SK-N-SH treated with all-trans-retinoic acid at 6 μM for 48 hours (cell line): ENCODE data around the gene SESN3.

Experiments
- ATAC-seq: fragments of 200-7000 bp; cut with Tn5 transposase; 3 replicates; pipeline ENCODE4 v1.9.1; 2020; ENCODE audit warnings: mild to moderate bottlenecking, moderate library complexity
- ARNTL ChIP-seq: fragments of 450-650 bp; formaldehyde crosslinking; IDR thresholded peaks from 2 replicates; pipeline ENCODE4 v1.5.0; 2020; ENCODE audit warnings: low read depth, mild to moderate bottlenecking, moderate library complexity, borderline replicate concordance
- BACH2 ChIP-seq: fragments of 250-450 bp; sonication (Bioruptor Pico); IDR thresholded peaks from 2 replicates; pipeline ENCODE4 v1.9.0; 2021; ENCODE audit warnings: mild to moderate bottlenecking, borderline replicate concordance
- CREB5 ChIP-seq: fragments of 250-450 bp; sonication (Bioruptor Pico); IDR thresholded peaks from 2 replicates; pipeline ENCODE4 v1.5.1; 2020; ENCODE audit warnings: low read depth, mild to moderate bottlenecking, moderate library complexity
- CSDC2 ChIP-seq: fragments of 250-450 bp; sonication (Bioruptor Pico); IDR thresholded peaks from 2 replicates; pipeline ENCODE4 v1.5.0; 2020; ENCODE audit warnings: mild to moderate bottlenecking, moderate library complexity
- CSRNP3 ChIP-seq: fragments of 250-450 bp; sonication (Bioruptor Pico); IDR thresholded peaks from 2 replicates; pipeline ENCODE4 v1.5.1; 2021; ENCODE audit warnings: mild to moderate bottlenecking, moderate library complexity
- ESRRG ChIP-seq: fragments of 250-450 bp; sonication (Bioruptor Pico); IDR thresholded peaks from 2 replicates; pipeline ENCODE4 v1.6.1; 2021; ENCODE audit warnings: mild to moderate bottlenecking
- GLIS3 ChIP-seq: fragments of 250-450 bp; sonication (Bioruptor Pico); IDR thresholded peaks from 2 replicates; pipeline ENCODE4 v1.5.0; 2020; ENCODE audit warnings: mild to moderate bottlenecking, moderate library complexity
- ISL1 ChIP-seq: fragments of 250-450 bp; sonication (Bioruptor Pico); IDR thresholded peaks from 2 replicates; pipeline ENCODE4 v2.1.2; 2022; ENCODE audit warnings: mild to moderate bottlenecking, moderate library complexity
- OSR1 ChIP-seq: fragments of 250-450 bp; sonication (Bioruptor Pico); IDR thresholded peaks from 2 replicates; pipeline ENCODE4 v1.8.0; 2022; ENCODE audit warnings: moderate library complexity, mild to moderate bottlenecking, inconsistent platforms
- PATZ1 ChIP-seq: fragments of 250-450 bp; sonication (Bioruptor Pico); IDR thresholded peaks from 2 replicates; pipeline ENCODE4 v1.8.0; 2020; ENCODE audit warnings: mild to moderate bottlenecking, moderate library complexity, borderline replicate concordance
- POU6F1 ChIP-seq: fragments of 250-450 bp; sonication (Bioruptor Pico); IDR thresholded peaks from 2 replicates; pipeline ENCODE4 v1.8.0; 2021; ENCODE audit warnings: low read depth, mild to moderate bottlenecking, moderate library complexity, borderline replicate concordance
- RARB ChIP-seq: fragments of 250-450 bp; sonication (Bioruptor Pico); IDR thresholded peaks from 2 replicates; pipeline ENCODE4 v1.8.0; 2021; ENCODE audit warnings: mild to moderate bottlenecking, moderate library complexity
- SNAI2 ChIP-seq: fragments of 250-450 bp; sonication (Bioruptor Pico); IDR thresholded peaks from 2 replicates; pipeline ENCODE4 v1.5.0; 2020; ENCODE audit warnings: mild to moderate bottlenecking, moderate library complexity
- TCF4 ChIP-seq: fragments of 250-450 bp; sonication (Bioruptor Pico); IDR thresholded peaks from 2 replicates; pipeline ENCODE4 v1.8.0; 2021; ENCODE audit warnings: mild to moderate bottlenecking, moderate library complexity, borderline replicate concordance
- TOX ChIP-seq: fragments of 250-450 bp; sonication (Bioruptor Pico); IDR thresholded peaks from 2 replicates; pipeline ENCODE4 v1.8.0; 2021; ENCODE audit warnings: mild to moderate bottlenecking, moderate library complexity, borderline replicate concordance
- TSHZ2 ChIP-seq: fragments of 250-450 bp; sonication (Bioruptor Pico); IDR thresholded peaks from 2 replicates; pipeline ENCODE4 v1.5.0; 2020; ENCODE audit warnings: mild to moderate bottlenecking, moderate library complexity
- ZC3H10 ChIP-seq: fragments of 250-450 bp; sonication (Bioruptor Pico); IDR thresholded peaks from 2 replicates; pipeline ENCODE4 v1.5.1; 2021; ENCODE audit warnings: mild to moderate bottlenecking, moderate library complexity
- ZFP3 ChIP-seq: fragments of 250-450 bp; sonication (Bioruptor Pico); IDR thresholded peaks from 2 replicates; pipeline ENCODE4 v1.5.0; 2020; ENCODE audit warnings: mild to moderate bottlenecking, moderate library complexity
- ZNF8 ChIP-seq: fragments of 450-650 bp; formaldehyde crosslinking; IDR thresholded peaks from 2 replicates; pipeline ENCODE4 v1.5.0; 2020; ENCODE audit warnings: mild to moderate bottlenecking, moderate library complexity

The SESN3 gene

GRCh38 chr11:95128602-95129001, 102.4 kb downstream of the SESN3 start (continued):
- no peak for TF ChIP-seq POU6F1
- no peak for TF ChIP-seq TOX
- no peak for TF ChIP-seq SNAI2 (CRISPR knock-in tag)

GRCh38 chr11:95123556-95123955, 107.4 kb downstream of the SESN3 start:
- no peak for ATAC-seq
- TF ChIP-seq ARNTL (CRISPR knock-in tag) (no peak), TSHZ2 (CRISPR knock-in tag) (no peak), ESRRG (CRISPR knock-in tag) (no peak), BACH2 (CRISPR knock-in tag) (no peak), CSRNP3 (CRISPR knock-in tag) (no peak), TOX (no peak), CSDC2 (CRISPR knock-in tag) (no peak), ZC3H10 (no peak), ZFP3 (CRISPR knock-in tag) (no peak), RARB (CRISPR knock-in tag) (no peak), TCF4 (no peak), PATZ1 (CRISPR knock-in tag) (no peak), CREB5 (CRISPR knock-in tag) (no peak), GLIS3 (CRISPR knock-in tag) (no peak), OSR1 (CRISPR knock-in tag) (no peak), SNAI2 (CRISPR knock-in tag) (no peak), ZNF8 (CRISPR knock-in tag) (no peak)

- TF ChIP-seq ISL1: peak; percentile 47; the same call in 1 of the 2 replicates
- no peak for TF ChIP-seq OSR1 (CRISPR knock-in tag)
- peak; percentile 40 for ATAC-seq
Observed at GRCh38 chr11:95121698-95122097, 109.3 kb downstream of the SESN3 start.

- TF ChIP-seq TSHZ2 (CRISPR knock-in tag) (no peak), ISL1 (no peak), ZC3H10 (no peak)
- ATAC-seq: no peak
Observed at GRCh38 chr11:95119361-95120060, 111.5 kb downstream of the SESN3 start.
